GM12878 (cell line): ENCODE measurements around the gene BDKRB2. TPM values are rescaled to one million over a fixed set of nuclear protein-coding genes. Genes with fewer than 3 reads are reported as not detected.

Experiments
- ASH2L ChIP-seq: fragments of 300-600, 200-600 bp; sonication (generic); IDR thresholded peaks from 2 replicates; pipeline ENCODE4 v1.6.1; 2017; ENCODE audit warnings: low read depth, mild to moderate bottlenecking, borderline replicate concordance
- CHD4 ChIP-seq: fragments of 200-600 bp; sonication (generic); IDR thresholded peaks from 2 replicates; pipeline ENCODE4 v1.6.1; 2016; ENCODE audit warnings: mild to moderate bottlenecking
- HDAC6 ChIP-seq: fragments of 200-600 bp; sonication (generic); IDR thresholded peaks from one replicate; pipeline ENCODE4 v1.8.0; 2017; ENCODE audit warnings: antibody characterized with exemption; ENCODE audit not compliant: unreplicated experiment
- IRF4 ChIP-seq: IDR thresholded peaks from 2 replicates; pipeline ENCODE4 v1.6.1; 2011; ENCODE audit warnings: low read depth, low read length
- MEF2B ChIP-seq: fragments of 450-650 bp; IDR thresholded peaks from 2 replicates; pipeline ENCODE4 v1.6.1; 2018; ENCODE audit warnings: mild to moderate bottlenecking, moderate library complexity; ENCODE audit not compliant: partially characterized antibody, poor library complexity, severe bottlenecking
- RAD21 ChIP-seq: IDR thresholded peaks from 2 replicates; pipeline ENCODE4 v1.6.1; 2011; ENCODE audit warnings: mild to moderate bottlenecking, low read depth, low read length, moderate library complexity; ENCODE audit not compliant: insufficient read depth
- polyA plus RNA-seq, 11 experiments: library from polyadenylated mRNA; depleted of rRNA in 4 of 11; unstranded in 6 of 11; stranded (reverse) in 5 of 11; fragments of >200 nt; fragmentation: Nextera tagmentation in 4 of 11; fragmentation: Illumina TruSeq in 1 of 11; extraction: Ambion mirVana in 4 of 11; extraction: Trizol in 1 of 11; gene quantifications; 1 replicate in 1 of 11; 2 replicates in 10 of 11; pipeline versions ENCODE4 v1.2.1 to v1.2.3, GENCODE V29; 2011 to 2016; ENCODE audit warnings: inconsistent platforms in 2 of 11, missing spikeins in 2 of 11, low read depth in 1 of 11
- total RNA-seq, 4 experiments: library from RNA; depleted of rRNA in 3 of 4; stranded (reverse); fragments of >200 nt in 3 of 4; fragmentation: Illumina TruSeq in 1 of 4; extraction: Trizol in 1 of 4; gene quantifications; 2 replicates each; pipeline versions ENCODE4 v1.2.1 to v1.2.3, GENCODE V29; 2013 to 2021
- TF ChIP-seq, protein P1 (sequence below): fragments of 150-350 bp; IDR thresholded peaks from 2 replicates; pipeline ENCODE4 v1.6.1; 2016; ENCODE audit warnings: low read depth, low read length
- TF ChIP-seq, protein P2 (sequence below): IDR thresholded peaks from 2 replicates; pipeline ENCODE4 v1.6.1; 2011; ENCODE audit warnings: low read depth, low read length, improper control_type of control experiment, borderline replicate concordance

The BDKRB2 gene
- total and polyA plus RNA-seq, 10 of the 15 experiments (the other 5 are each of a cell fraction or from before 2014, with no cell fraction given), result 0.08 TPM; not detected in 9

DNA sequence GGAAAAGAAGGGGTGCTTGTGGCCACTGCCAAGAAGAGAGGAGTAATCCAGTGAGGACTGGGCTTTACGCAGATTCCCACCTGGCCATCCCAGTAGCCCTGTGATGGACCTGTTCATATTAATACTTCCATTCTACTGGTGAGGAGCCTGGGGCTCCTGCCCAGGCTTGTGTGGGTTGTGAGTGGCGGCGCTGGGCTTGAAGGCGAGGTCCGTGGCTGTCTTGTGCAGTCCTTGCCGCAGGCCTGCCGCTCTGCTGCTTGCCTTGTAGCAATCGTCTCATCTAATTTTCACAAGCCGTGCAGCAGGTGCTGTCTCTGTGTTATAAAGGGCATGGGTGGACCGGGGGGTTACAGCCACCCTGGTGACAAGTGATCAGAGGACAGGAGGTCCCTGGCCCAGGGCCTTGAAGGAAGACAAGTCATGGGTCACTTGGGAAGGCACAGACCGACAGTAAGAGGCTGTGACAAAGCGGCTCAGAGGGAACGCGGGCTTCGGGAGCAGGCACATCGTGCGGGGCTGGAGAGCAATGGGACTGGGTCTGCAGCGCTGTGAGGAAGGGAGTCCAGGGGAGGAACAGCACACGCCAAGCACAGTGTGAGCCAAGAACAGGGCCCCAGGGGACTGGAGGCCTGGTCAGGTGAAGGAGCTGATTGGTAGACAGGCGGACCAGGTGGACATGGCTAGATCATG lies 7.3 kb upstream of the BDKRB2 start (continued):
- TF ChIP-seq, protein P1, sequence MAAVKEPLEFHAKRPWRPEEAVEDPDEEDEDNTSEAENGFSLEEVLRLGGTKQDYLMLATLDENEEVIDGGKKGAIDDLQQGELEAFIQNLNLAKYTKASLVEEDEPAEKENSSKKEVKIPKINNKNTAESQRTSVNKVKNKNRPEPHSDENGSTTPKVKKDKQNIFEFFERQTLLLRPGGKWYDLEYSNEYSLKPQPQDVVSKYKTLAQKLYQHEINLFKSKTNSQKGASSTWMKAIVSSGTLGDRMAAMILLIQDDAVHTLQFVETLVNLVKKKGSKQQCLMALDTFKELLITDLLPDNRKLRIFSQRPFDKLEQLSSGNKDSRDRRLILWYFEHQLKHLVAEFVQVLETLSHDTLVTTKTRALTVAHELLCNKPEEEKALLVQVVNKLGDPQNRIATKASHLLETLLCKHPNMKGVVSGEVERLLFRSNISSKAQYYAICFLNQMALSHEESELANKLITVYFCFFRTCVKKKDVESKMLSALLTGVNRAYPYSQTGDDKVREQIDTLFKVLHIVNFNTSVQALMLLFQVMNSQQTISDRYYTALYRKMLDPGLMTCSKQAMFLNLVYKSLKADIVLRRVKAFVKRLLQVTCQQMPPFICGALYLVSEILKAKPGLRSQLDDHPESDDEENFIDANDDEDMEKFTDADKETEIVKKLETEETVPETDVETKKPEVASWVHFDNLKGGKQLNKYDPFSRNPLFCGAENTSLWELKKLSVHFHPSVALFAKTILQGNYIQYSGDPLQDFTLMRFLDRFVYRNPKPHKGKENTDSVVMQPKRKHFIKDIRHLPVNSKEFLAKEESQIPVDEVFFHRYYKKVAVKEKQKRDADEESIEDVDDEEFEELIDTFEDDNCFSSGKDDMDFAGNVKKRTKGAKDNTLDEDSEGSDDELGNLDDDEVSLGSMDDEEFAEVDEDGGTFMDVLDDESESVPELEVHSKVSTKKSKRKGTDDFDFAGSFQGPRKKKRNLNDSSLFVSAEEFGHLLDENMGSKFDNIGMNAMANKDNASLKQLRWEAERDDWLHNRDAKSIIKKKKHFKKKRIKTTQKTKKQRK, result no peak
- TF ChIP-seq IRF4 (no peak), HDAC6 (no peak), RAD21 (no peak), CHD4 (no peak), ASH2L (no peak), MEF2B (no peak)
- TF ChIP-seq, protein P2, sequence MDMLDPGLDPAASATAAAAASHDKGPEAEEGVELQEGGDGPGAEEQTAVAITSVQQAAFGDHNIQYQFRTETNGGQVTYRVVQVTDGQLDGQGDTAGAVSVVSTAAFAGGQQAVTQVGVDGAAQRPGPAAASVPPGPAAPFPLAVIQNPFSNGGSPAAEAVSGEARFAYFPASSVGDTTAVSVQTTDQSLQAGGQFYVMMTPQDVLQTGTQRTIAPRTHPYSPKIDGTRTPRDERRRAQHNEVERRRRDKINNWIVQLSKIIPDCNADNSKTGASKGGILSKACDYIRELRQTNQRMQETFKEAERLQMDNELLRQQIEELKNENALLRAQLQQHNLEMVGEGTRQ, result no peak
